Choroid plexus epithelial cell (primary cell): ENCODE measurements around the gene LRRIQ3.

Experiments used
- DNase-seq: peaks from one replicate; pipeline ENCODE4 v3.0.0-alpha.2; 2010; ENCODE audit warnings: low read depth
- H3K4me3 ChIP-seq: 2 replicates; pipeline ENCODE4 v1.5.1; 2011; ENCODE audit warnings: low read depth, mild to moderate bottlenecking, control low read depth, low read length, moderate library complexity
- CTCF ChIP-seq: conservative IDR thresholded peaks from 2 replicates; pipeline ENCODE4 v1.5.1; 2011; ENCODE audit warnings: low read depth, mild to moderate bottlenecking, control low read depth, inconsistent platforms, low read length, moderate library complexity

The LRRIQ3 gene

GRCh38 chr1:74113333-74113732 is 84.6 kb downstream of the LRRIQ3 start:
- no peak for TF ChIP-seq CTCF
- no peak overlapping the region for H3K4me3 ChIP-seq
- no peak for DNase-seq

- DNase-seq, result no peak
- TF ChIP-seq CTCF, result no peak
- H3K4me3 ChIP-seq, result no peak overlapping the region
These were observed 90.6 kb downstream of the LRRIQ3 start for GRCh38 chr1:74107394-74107793.

GRCh38 chr1:74091371-74091770 is 106.6 kb downstream of the LRRIQ3 start:
- no peak overlapping the region for H3K4me3 ChIP-seq

GRCh38 chr1:74083128-74083527 is 114.8 kb downstream of the LRRIQ3 start:
- no peak for TF ChIP-seq CTCF
- DNase-seq, result no peak
- no peak overlapping the region for H3K4me3 ChIP-seq

More at GRCh38 chr1:74091371-74091770, 106.6 kb downstream of the LRRIQ3 start:
- no peak for DNase-seq
- no peak for TF ChIP-seq CTCF

GRCh38 chr1:74065081-74065480 is 132.9 kb downstream of the LRRIQ3 start:
- DNase-seq, result no peak
- no peak for TF ChIP-seq CTCF
- H3K4me3 ChIP-seq, result no peak overlapping the region

- TF ChIP-seq CTCF, result no peak
- no peak for DNase-seq
- no peak overlapping the region for H3K4me3 ChIP-seq
These were observed 140.3 kb downstream of the LRRIQ3 start for GRCh38 chr1:74057719-74058118.

GRCh38 chr1:74053407-74053806 is 144.6 kb downstream of the LRRIQ3 start:
- no peak overlapping the region for H3K4me3 ChIP-seq
- no peak for DNase-seq
- TF ChIP-seq CTCF, result no peak
